ENCODE data around the gene ERICH2.

Gene ERICH2

DNA sequence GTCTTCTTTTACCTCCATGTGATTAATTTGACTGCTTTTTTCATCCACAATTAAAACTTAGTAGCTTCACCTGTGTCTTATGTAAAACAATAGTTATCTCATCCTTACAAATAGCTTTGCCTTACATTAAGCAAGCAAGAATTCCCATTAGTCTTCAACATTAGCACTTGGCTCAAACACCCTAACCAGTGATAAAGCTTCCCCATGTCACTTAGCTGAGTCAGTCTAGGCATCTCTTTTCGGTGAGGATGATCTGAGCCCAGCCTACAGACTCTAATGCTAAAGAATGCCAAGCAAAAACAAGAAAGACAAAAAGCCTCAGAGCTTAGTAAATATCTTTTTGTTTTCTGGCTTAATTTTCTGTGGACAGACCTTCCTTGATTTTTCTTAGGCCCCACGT is 72.6 kb downstream of the ERICH2 start:
- no peak for DNase-seq (ENCODE audit: low read depth)

DNA sequence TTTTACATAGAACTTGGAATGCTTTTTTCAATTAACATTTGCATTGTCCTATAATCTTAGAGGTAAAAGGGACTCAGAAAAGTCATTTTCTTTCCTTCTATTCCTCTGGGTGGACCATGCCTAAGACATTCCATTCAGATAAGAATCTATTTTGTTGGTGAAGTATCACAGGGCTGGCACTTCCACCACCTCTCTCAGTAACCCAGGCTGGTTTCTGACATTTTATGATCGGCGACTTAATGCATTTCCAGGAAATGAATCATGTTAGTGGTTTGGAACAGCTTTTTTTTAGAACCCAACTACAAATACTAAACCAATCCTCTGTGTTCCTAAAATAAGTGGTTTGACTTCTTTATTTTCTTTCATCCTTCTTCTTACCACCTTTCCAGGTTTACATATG is 73.5 kb downstream of the ERICH2 start:
- DNase-seq (ENCODE audit: low read depth), result no peak

DNA sequence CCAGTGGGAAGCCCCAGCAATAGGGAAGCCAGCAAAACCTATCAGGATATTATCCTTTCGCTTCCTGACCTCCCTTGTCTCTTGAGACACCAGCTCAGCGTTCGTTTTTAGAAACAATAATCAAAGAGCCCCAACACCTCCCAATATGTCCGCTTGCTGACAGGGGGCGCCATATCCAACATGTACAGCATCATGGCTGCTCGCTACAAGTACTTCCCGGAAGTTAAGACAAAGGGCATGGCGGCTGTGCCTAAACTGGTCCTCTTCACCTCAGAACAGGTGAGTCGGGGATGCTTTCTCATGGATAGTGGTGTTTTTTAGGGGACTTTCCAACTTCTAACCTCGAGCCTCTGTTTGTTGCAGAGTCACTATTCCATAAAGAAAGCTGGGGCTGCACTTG is 75.2 kb downstream of the ERICH2 start:
- DNase-seq (ENCODE audit: low read depth), result no peak

DNA sequence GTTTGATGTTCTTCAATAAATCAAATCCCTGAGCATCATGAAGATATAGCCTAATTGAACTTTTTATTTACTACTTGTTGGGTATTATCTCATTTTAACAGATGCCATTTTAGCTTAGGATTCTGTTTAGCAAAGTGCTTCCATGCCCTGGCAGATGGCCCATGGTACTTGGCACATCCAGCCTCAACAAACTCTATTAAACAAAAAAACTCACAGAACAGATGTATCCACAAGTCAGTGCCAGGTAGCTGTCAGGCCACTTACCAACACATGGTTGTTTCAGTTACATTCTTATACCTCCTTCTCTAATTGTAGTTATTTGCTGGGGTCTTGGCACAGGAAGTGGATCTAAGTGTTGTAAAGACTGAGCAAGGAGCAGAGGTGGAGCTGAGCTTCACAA is 76.1 kb downstream of the ERICH2 start:
- no peak for DNase-seq (ENCODE audit: low read depth)

DNA sequence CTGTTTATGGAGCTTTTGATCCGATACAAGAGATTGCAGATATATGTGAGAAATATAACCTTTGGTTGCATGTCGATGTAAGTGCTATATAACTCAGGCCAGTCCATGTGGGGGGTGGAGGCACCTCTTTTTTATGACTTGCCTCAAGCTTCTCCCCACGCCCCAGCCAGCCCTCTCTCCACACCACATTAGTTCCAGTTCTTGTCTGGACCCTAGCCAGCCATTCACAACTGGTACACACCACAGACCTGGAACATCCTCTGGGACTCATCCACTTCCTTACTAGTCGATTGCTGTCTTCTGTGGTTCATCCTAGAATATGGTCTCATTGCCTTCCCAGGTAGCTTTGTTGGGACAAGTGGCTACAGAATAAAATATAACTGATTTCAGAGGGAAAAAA is 77.5 kb downstream of the ERICH2 start:
- DNase-seq (ENCODE audit: low read depth), result no peak

All from CMK (cell line).